ENCODE data around the gene SCLT1.

DNA sequence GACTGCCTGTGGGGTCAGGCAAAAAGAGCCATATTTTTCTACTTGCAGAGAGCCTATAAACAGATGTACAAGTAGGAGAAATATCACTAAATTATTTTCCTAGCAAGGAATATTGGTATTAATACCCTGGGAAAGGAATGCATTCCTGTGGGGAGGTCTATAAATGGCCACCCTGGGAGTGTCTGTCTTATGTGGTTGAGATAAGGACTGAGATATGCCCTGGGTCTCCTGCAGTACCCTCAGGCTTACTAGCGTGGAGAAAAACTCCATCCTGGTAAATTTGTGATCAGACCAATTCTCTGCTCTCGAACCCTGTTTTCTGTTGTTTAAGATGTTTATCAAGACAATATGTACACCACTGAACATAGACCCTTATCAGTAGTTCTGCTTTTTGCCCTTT lies 38.0 kb upstream of the SCLT1 start:
- TF ChIP-seq, protein P1, sequence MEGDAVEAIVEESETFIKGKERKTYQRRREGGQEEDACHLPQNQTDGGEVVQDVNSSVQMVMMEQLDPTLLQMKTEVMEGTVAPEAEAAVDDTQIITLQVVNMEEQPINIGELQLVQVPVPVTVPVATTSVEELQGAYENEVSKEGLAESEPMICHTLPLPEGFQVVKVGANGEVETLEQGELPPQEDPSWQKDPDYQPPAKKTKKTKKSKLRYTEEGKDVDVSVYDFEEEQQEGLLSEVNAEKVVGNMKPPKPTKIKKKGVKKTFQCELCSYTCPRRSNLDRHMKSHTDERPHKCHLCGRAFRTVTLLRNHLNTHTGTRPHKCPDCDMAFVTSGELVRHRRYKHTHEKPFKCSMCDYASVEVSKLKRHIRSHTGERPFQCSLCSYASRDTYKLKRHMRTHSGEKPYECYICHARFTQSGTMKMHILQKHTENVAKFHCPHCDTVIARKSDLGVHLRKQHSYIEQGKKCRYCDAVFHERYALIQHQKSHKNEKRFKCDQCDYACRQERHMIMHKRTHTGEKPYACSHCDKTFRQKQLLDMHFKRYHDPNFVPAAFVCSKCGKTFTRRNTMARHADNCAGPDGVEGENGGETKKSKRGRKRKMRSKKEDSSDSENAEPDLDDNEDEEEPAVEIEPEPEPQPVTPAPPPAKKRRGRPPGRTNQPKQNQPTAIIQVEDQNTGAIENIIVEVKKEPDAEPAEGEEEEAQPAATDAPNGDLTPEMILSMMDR (conservative IDR thresholded peaks at IDR 0.05) = no peak
- TF ChIP-seq EZH2 (IDR thresholded peaks at IDR 0.05; ENCODE audit: low read depth) = no peak

Data from PC-9 (cell line).